ENCODE data around the gene MAPK8. TPM values are rescaled to one million over a fixed set of nuclear protein-coding genes. Genes with fewer than 3 reads are reported as not detected.

MAPK8 gene
- polyA plus RNA-seq, 3 donors = 18.4 to 21.1 (median 18.5) TPM

DNA sequence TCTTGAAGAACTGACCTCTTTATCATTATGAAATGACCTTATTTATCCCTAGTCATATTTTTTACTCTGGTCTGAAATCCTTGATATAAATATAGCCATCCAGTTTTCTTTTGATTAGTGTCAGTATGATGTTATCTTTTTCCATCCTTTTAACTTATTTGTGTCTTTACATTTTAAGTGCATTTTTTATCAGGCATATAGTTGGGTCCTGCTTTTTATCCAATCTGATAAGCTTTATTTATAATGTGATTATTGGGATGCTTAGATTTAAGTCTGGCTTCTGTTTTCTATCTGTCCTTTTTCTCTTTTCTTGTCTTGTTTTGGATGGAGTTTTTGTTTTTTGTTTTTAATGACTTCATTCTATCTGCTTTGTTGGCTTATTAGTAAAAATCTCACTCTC, 179.2 kb downstream of the MAPK8 start:
- Histone ChIP-seq H3K9me3 (replicated peaks in 1 of 2; ENCODE audit: control insufficient read depth in 1 of 2, insufficient read depth in 1 of 2, low read length in 2 of 2) (no peaks in the 10 kb centered on the region), H3K27ac (ENCODE audit: low read depth in 1 of 2, low read length in 2 of 2) (no peak overlapping the region), H3K9ac (ENCODE audit: insufficient read depth, low read length, poor library complexity, severe bottlenecking) (no peak overlapping the region), H3K36me3 (replicated peaks in 1 of 2; ENCODE audit: control insufficient read depth in 1 of 2, insufficient read depth in 2 of 2, low read length in 2 of 2) (no peaks in the 10 kb centered on the region), H3K27me3 (ENCODE audit: control insufficient read depth in 2 of 2, insufficient read depth in 2 of 2, low read length in 2 of 2) (no peaks in the 10 kb centered on the region), H3K79me2 (ENCODE audit: insufficient read depth, low read length) (no peaks in the 10 kb centered on the region), H3K4me3 (replicated peaks in 1 of 3; ENCODE audit: low read depth in 2 of 3, low read length in 3 of 3) (no peak overlapping the region), H3K4me2 (replicated peaks; ENCODE audit: extremely low read depth, low read length, poor library complexity, severe bottlenecking) (no peak overlapping the region), H4K20me1 (ENCODE audit: insufficient read depth, low read length) (no peaks in the 10 kb centered on the region), H2AFZ (ENCODE audit: insufficient read depth, low read depth, low read length, poor library complexity, severe bottlenecking) (no peak overlapping the region), H3K4me1 (ENCODE audit: control insufficient read depth in 1 of 2, insufficient read depth in 2 of 2, low read length in 2 of 2) (no peaks in the 10 kb centered on the region)
- TF ChIP-seq, protein P1, sequence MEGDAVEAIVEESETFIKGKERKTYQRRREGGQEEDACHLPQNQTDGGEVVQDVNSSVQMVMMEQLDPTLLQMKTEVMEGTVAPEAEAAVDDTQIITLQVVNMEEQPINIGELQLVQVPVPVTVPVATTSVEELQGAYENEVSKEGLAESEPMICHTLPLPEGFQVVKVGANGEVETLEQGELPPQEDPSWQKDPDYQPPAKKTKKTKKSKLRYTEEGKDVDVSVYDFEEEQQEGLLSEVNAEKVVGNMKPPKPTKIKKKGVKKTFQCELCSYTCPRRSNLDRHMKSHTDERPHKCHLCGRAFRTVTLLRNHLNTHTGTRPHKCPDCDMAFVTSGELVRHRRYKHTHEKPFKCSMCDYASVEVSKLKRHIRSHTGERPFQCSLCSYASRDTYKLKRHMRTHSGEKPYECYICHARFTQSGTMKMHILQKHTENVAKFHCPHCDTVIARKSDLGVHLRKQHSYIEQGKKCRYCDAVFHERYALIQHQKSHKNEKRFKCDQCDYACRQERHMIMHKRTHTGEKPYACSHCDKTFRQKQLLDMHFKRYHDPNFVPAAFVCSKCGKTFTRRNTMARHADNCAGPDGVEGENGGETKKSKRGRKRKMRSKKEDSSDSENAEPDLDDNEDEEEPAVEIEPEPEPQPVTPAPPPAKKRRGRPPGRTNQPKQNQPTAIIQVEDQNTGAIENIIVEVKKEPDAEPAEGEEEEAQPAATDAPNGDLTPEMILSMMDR (IDR thresholded peaks at IDR 0.05) = no peak
- Mint-ChIP-seq H3K27me3 (ENCODE audit: low read depth in 3 of 3) (peaks cover 0 to 1% (median 0%) of the 10 kb centered on the region in 3 donors), H3K27ac (no peak overlapping the region), H3K9me3 (peaks cover 0 to 2% (median 0%) of the 10 kb centered on the region in 7 donors), H3K4me1 (peaks cover 4% of the 10 kb centered on the region), H3K4me3 (no peak overlapping the region), H3K36me3 (no peaks in the 10 kb centered on the region)
- DNase-seq = no peak
- intact Hi-C loops (cut with micrococcal nuclease) = no loop called here

DNA sequence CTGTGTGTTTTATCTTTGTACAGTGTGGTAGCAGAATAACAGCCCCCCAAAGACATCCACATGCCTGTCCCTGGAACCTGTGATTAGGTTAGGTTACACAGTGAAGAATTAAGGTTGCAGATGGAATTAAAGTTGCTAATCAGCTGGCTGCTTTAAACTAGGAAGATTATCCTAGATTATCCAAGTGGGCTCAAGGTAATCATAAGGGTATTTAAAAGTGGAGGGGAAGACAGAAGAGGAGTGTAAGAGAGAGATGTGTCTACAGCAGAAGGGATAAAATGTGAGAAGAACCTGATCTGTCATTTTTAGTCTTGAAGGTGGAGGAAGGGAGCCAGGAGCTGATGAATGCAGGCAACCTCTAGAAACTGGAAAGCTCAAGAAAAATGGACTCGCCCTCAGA, 180.8 kb downstream of the MAPK8 start:
- no peak overlapping the region for H3K27ac Mint-ChIP-seq
- Histone ChIP-seq H3K4me3 (replicated peaks in 1 of 3; ENCODE audit: low read depth in 2 of 3, low read length in 3 of 3) (no peak overlapping the region), H3K79me2 (ENCODE audit: insufficient read depth, low read length) (no peaks in the 10 kb centered on the region), H3K4me1 (ENCODE audit: control insufficient read depth in 1 of 2, insufficient read depth in 2 of 2, low read length in 2 of 2) (no peaks in the 10 kb centered on the region), H3K4me2 (replicated peaks; ENCODE audit: extremely low read depth, low read length, poor library complexity, severe bottlenecking) (no peak overlapping the region), H4K20me1 (ENCODE audit: insufficient read depth, low read length) (no peaks in the 10 kb centered on the region), H3K9me3 (replicated peaks in 1 of 2; ENCODE audit: control insufficient read depth in 1 of 2, insufficient read depth in 1 of 2, low read length in 2 of 2) (no peaks in the 10 kb centered on the region), H3K36me3 (replicated peaks in 1 of 2; ENCODE audit: control insufficient read depth in 1 of 2, insufficient read depth in 2 of 2, low read length in 2 of 2) (no peaks in the 10 kb centered on the region), H3K27ac (ENCODE audit: low read depth in 1 of 2, low read length in 2 of 2) (no peak overlapping the region), H3K27me3 (ENCODE audit: control insufficient read depth in 2 of 2, insufficient read depth in 2 of 2, low read length in 2 of 2) (no peaks in the 10 kb centered on the region), H2AFZ (ENCODE audit: insufficient read depth, low read depth, low read length, poor library complexity, severe bottlenecking) (no peak overlapping the region), H3K9ac (ENCODE audit: insufficient read depth, low read length, poor library complexity, severe bottlenecking) (no peak overlapping the region)
- TF ChIP-seq, protein P1 (IDR thresholded peaks at IDR 0.05) = no peak
- no peak overlapping the region for H3K4me3 Mint-ChIP-seq
- no peaks in the 10 kb centered on the region for H3K36me3 Mint-ChIP-seq
- peaks cover 0 to 3% (median 0%) of the 10 kb centered on the region in 3 donors for H3K27me3 Mint-ChIP-seq (ENCODE audit: low read depth in 3 of 3)
- peaks cover 0 to 2% (median 0%) of the 10 kb centered on the region in 7 donors for H3K9me3 Mint-ChIP-seq
- DNase-seq = no peak
- WGBS (ENCODE audit: insufficient coverage) = 89% methylated on average over 1 of the region's 1 CpG
- no peaks in the 10 kb centered on the region for H3K4me1 Mint-ChIP-seq
- intact Hi-C loops (cut with micrococcal nuclease) = no loop called here

Other genes with a start within 250 kb of the MAPK8 start
- gene FRMPD2, start 32.0 kb upstream of the MAPK8 start, polyA plus RNA-seq = not detected